H1 (cell line): ENCODE data around the gene ACVR2B. TPM values are rescaled to one million over a fixed set of nuclear protein-coding genes. Genes with fewer than 3 reads are reported as not detected.

Experiments used
- BACH1 ChIP-seq: IDR thresholded peaks from 2 replicates; pipeline ENCODE4 v1.6.1; 2012; ENCODE audit warnings: low read length, improper control_type of control experiment
- CHD1 ChIP-seq: IDR thresholded peaks from 2 replicates; pipeline ENCODE4 v1.6.1; 2012; ENCODE audit warnings: low read depth, low read length, improper control_type of control experiment
- KDM4A ChIP-seq: IDR thresholded peaks from one replicate; pipeline ENCODE4 v1.7.1; 2012; ENCODE audit warnings: low read depth, mild to moderate bottlenecking, moderate library complexity, low read length, inconsistent platforms; ENCODE audit not compliant: severe bottlenecking
- NRF1 ChIP-seq: IDR thresholded peaks from 2 replicates; pipeline ENCODE4 v1.6.1; 2011; ENCODE audit warnings: mild to moderate bottlenecking, low read depth, low read length, improper control_type of control experiment
- RNF2 ChIP-seq: fragments of 200-900, 300-1000 bp; sonication (generic); IDR thresholded peaks from 2 replicates; pipeline ENCODE4 v1.7.1; 2016; ENCODE audit warnings: borderline replicate concordance, low read depth, mild to moderate bottlenecking, antibody characterized with exemption, low read length; ENCODE audit not compliant: poor library complexity, severe bottlenecking; ENCODE audit errors: missing control alignments
- SP2 ChIP-seq: IDR thresholded peaks from 2 replicates; pipeline ENCODE4 v1.6.1; 2012; ENCODE audit warnings: mild to moderate bottlenecking, low read length, inconsistent platforms
- SRF ChIP-seq: IDR thresholded peaks from 2 replicates; pipeline ENCODE4 v1.6.1; 2011; ENCODE audit warnings: mild to moderate bottlenecking, low read depth, low read length, moderate library complexity
- SUZ12 ChIP-seq: fragments of 200-600 bp; sonication (generic); IDR thresholded peaks from 2 replicates; pipeline ENCODE4 v1.6.1; 2012; ENCODE audit warnings: mild to moderate bottlenecking, inconsistent platforms, low read length, moderate library complexity, mixed read lengths
- TBP ChIP-seq: IDR thresholded peaks from 2 replicates; pipeline ENCODE4 v1.6.1; 2011; ENCODE audit warnings: low read depth, low read length, improper control_type of control experiment
- polyA plus RNA-seq, 7 experiments: library from polyadenylated mRNA; depleted of rRNA in 3 of 7; stranded (reverse) in 5 of 7; unstranded in 2 of 7; fragments of >200 nt in 5 of 7; fragments of 200-250 nt in 2 of 7; gene quantifications; 1 replicate in 5 of 7; 2 replicates in 1 of 7; 4 replicates in 1 of 7; pipeline versions ENCODE4 v1.2.1 to v1.2.3, GENCODE V29; 2011 to 2013; ENCODE audit warnings: missing spikeins in 2 of 7, mixed read lengths in 2 of 7
- total RNA-seq: library from RNA; stranded (reverse); fragmentation: NEBNext Ultra II Directional; extraction: Animal tissue kit (Norgen Biotek cat#: 25700); gene quantifications from 2 replicates; pipeline ENCODE4 v1.2.1, GENCODE V29; 2021
- TF ChIP-seq, protein P1 (sequence below): IDR thresholded peaks from 2 replicates; pipeline ENCODE4 v1.6.1; 2011; ENCODE audit warnings: low read length, improper control_type of control experiment

The ACVR2B gene
- total and polyA plus RNA-seq, 2 of the 8 experiments (the other 6 are each of a cell fraction or from before 2014, with no cell fraction given) = 24.7 to 109 TPM

DNA sequence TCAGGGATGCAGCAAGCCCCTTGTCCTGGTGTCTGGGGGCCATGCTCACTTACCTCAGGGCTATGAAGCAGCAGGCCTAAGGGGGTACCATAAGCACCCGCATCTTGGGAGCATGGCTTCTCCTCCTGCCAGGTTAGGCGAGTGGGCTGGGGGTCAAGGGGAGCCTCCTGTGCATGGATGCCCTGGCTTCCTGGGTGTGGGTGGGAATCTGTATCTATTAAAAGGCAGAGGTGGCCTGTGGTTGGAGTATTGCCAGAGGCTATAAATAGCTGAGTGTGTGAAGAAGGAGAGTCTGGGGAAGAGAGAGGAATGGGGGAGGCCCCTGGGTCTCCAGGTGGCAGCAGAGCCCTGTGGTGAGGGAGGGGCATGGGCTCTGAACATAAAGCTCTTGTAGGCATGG is 19.5 kb downstream of the ACVR2B start (continued):
- TF ChIP-seq, protein P1, sequence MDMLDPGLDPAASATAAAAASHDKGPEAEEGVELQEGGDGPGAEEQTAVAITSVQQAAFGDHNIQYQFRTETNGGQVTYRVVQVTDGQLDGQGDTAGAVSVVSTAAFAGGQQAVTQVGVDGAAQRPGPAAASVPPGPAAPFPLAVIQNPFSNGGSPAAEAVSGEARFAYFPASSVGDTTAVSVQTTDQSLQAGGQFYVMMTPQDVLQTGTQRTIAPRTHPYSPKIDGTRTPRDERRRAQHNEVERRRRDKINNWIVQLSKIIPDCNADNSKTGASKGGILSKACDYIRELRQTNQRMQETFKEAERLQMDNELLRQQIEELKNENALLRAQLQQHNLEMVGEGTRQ = no peak
- TF ChIP-seq CHD1 = no peak
- no peak for TF ChIP-seq NRF1
- no peak for TF ChIP-seq RNF2
- no peak for TF ChIP-seq SRF
- no peak for TF ChIP-seq SUZ12
- no peak for TF ChIP-seq SP2
- no peak for TF ChIP-seq TBP
- TF ChIP-seq BACH1 = no peak
- no peak for TF ChIP-seq KDM4A
